DOHH2 (cell line): ENCODE data around the gene SLC25A27.

Experiments
- EZH2phosphoT487 ChIP-seq: fragments of 200-600 bp; sonication (generic); IDR thresholded peaks from 2 replicates; pipeline ENCODE4 v1.6.1; 2017; ENCODE audit warnings: borderline replicate concordance, mild to moderate bottlenecking, antibody characterized with exemption, low read length, moderate library complexity, mixed read lengths
- TF ChIP-seq, protein P1 (sequence below): fragments of 200-600 bp; sonication (generic); IDR thresholded peaks from one replicate; pipeline ENCODE4 v1.5.1; 2014; ENCODE audit warnings: antibody characterized with exemption, mild to moderate bottlenecking, low read depth, low read length; ENCODE audit not compliant: poor library complexity, severe bottlenecking

DNA sequence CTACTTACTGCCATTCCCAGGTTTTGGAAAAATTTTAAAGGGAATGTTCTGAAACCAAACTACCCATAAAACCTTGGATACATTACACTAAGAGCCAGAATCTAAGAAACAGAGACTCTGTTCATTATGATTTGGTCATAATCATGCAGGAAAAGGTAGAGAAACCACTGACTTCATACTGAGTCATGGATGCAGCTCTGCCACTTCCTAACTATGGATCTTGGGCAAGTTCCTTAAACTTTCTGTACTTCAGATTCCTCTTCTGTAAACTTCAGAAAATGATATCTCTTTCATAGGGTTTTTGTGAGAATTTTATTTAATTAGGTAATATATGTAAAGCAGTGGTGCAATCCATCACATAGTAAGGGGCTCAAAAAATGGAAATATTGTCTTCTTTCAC lies 62.4 kb downstream of the SLC25A27 start:
- TF ChIP-seq, protein P1, sequence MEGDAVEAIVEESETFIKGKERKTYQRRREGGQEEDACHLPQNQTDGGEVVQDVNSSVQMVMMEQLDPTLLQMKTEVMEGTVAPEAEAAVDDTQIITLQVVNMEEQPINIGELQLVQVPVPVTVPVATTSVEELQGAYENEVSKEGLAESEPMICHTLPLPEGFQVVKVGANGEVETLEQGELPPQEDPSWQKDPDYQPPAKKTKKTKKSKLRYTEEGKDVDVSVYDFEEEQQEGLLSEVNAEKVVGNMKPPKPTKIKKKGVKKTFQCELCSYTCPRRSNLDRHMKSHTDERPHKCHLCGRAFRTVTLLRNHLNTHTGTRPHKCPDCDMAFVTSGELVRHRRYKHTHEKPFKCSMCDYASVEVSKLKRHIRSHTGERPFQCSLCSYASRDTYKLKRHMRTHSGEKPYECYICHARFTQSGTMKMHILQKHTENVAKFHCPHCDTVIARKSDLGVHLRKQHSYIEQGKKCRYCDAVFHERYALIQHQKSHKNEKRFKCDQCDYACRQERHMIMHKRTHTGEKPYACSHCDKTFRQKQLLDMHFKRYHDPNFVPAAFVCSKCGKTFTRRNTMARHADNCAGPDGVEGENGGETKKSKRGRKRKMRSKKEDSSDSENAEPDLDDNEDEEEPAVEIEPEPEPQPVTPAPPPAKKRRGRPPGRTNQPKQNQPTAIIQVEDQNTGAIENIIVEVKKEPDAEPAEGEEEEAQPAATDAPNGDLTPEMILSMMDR, result no peak
- no peak for TF ChIP-seq EZH2phosphoT487
